ENCODE measurements around the gene DAPK1.

DNA sequence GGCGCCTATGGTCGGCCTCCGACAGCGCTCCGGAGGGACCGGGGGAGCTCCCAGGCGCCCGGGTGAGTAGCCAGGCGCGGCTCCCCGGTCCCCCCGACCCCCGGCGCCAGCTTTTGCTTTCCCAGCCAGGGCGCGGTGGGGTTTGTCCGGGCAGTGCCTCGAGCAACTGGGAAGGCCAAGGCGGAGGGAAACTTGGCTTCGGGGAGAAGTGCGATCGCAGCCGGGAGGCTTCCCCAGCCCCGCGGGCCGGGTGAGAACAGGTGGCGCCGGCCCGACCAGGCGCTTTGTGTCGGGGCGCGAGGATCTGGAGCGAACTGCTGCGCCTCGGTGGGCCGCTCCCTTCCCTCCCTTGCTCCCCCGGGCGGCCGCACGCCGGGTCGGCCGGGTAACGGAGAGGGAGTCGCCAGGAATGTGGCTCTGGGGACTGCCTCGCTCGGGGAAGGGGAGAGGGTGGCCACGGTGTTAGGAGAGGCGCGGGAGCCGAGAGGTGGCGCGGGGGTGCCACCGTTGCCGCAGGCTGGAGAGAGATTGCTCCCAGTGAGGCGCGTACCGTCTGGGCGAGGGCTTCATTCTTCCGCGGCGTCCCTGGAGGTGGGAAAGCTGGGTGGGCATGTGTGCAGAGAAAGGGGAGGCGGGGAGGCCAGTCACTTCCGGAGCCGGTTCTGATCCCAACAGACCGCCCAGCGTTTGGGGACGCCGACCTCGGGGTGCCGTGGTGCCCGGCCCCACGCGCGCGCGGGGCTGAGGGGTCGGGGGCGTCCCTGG, 561 bp downstream of the DAPK1 start:
- TF ChIP-seq, protein P1, sequence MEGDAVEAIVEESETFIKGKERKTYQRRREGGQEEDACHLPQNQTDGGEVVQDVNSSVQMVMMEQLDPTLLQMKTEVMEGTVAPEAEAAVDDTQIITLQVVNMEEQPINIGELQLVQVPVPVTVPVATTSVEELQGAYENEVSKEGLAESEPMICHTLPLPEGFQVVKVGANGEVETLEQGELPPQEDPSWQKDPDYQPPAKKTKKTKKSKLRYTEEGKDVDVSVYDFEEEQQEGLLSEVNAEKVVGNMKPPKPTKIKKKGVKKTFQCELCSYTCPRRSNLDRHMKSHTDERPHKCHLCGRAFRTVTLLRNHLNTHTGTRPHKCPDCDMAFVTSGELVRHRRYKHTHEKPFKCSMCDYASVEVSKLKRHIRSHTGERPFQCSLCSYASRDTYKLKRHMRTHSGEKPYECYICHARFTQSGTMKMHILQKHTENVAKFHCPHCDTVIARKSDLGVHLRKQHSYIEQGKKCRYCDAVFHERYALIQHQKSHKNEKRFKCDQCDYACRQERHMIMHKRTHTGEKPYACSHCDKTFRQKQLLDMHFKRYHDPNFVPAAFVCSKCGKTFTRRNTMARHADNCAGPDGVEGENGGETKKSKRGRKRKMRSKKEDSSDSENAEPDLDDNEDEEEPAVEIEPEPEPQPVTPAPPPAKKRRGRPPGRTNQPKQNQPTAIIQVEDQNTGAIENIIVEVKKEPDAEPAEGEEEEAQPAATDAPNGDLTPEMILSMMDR (IDR thresholded peaks at IDR 0.05) = peak in 5 of 12 donors; percentile 6 to 33 (median 17)
- TF ChIP-seq POLR2A (IDR thresholded peaks at IDR 0.05) = no peak
